Measurements from ENCODE around the gene BMPR2. TPM values are rescaled to one million over a fixed set of nuclear protein-coding genes. Genes with fewer than 3 reads are reported as not detected.

Gene BMPR2
- polyA plus RNA-seq, 1 donor: 25.4 TPM

DNA sequence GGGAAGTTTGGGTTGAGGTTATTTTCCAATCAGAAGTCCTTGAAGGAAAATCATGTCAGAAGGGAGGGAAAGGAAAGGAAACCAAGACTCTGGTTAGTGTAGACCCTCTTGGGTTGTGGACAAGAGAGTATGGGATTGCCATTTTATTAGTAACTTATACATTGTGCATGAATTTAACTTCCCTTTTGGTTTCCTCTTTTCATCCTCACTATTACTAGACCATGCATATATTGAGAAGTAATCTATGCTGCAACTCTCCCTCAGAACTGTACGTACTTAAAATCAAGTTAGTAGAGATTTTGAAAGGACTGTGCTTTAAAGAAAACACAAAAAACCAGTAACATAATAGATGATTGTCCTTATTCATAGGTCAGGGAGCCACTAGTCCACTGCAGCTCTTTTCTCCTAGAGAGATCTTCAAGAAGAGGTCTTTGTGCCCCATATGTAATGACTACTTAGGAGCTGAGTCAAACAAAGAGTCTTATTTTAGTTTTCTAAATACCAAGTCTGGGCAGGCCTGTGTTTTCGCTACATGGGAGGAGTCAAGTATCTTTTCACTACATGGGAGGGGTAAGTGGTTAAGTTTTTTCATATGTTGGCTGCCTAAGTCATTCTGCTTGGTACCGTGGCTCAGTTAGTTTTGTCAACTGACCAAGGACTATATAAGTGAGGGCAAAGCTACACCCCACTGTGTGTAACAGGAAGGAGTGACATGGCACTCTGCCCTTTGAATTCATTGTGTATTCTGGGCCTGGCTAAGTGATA lies 233.4 kb downstream of the BMPR2 start:
- no CpG with 5 or more reads among the region's 3 CpGs for WGBS (ENCODE audit: insufficient coverage, low lambda C conversion rate)

DNA sequence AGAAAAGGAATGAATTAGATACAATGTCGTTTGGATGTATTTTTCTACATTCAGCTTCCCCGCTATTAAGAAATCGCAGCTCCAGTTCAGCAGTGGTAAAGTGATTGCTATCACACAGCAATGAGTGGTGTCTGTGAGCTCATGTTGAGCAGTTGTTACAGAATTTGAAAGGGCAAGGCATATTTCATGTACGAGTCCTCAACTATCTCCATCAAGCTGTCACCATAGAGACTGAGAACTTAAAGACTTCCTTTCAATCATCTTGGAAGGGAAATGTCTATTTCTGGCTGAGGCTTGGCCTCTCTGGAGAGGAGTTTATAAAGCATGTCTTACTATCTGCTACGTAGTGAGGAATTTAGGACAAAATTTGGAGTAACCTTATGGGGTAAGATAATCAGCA lies 234.3 kb downstream of the BMPR2 start:
- Histone ChIP-seq H3K27me3 (ENCODE audit: control insufficient read depth, insufficient read depth, low read length) (no peaks in the 10 kb centered on the region), H3K27ac (ENCODE audit: low read length) (no peak overlapping the region), H3K9me3 (ENCODE audit: control insufficient read depth, low read depth, low read length) (no peaks in the 10 kb centered on the region), H3K4me3 (ENCODE audit: low read length) (no peak overlapping the region), H3K4me1 (ENCODE audit: control insufficient read depth, insufficient read depth, low read length) (no peaks in the 10 kb centered on the region), H3K36me3 (ENCODE audit: control insufficient read depth, insufficient read depth, low read length) (no peaks in the 10 kb centered on the region)
- DNase-seq: no peak
- 95% methylated on average over 3 of the region's 5 CpGs for WGBS (ENCODE audit: insufficient coverage, low lambda C conversion rate)

More for the DNA sequence above, 233.4 kb downstream of the BMPR2 start:
- no peaks in the 10 kb centered on the region for H3K36me3 ChIP-seq (ENCODE audit: control insufficient read depth, insufficient read depth, low read length)
- no peaks in the 10 kb centered on the region for H3K4me1 ChIP-seq (ENCODE audit: control insufficient read depth, insufficient read depth, low read length)
- no peak overlapping the region for H3K4me3 ChIP-seq (ENCODE audit: low read length)
- no peak overlapping the region for H3K27ac ChIP-seq (ENCODE audit: low read length)
- no peaks in the 10 kb centered on the region for H3K9me3 ChIP-seq (ENCODE audit: control insufficient read depth, low read depth, low read length)
- no peak for DNase-seq
- H3K27me3 ChIP-seq (ENCODE audit: control insufficient read depth, insufficient read depth, low read length): no peaks in the 10 kb centered on the region

DNA sequence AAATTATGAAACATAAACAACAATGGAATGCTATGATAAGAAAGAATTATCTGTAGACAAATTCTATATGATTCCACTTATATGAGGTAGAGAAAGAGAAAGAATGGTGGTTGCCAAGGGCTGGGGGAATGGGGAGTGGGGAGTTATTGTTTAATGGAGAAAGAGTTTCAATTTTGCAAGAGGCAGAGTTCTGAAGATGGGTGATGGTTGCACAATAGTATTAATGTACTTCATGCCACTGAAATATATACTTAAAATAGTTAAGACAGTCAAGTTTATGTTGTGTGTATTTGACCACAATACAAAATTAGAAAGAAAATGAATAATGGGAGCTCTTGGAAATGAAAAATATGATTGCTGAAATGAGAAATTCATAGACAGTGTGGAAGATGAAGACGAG lies 236.0 kb downstream of the BMPR2 start:
- Histone ChIP-seq H3K27ac (ENCODE audit: low read length) (no peak overlapping the region), H3K9me3 (ENCODE audit: control insufficient read depth, low read depth, low read length) (no peaks in the 10 kb centered on the region), H3K4me3 (ENCODE audit: low read length) (no peak overlapping the region), H3K36me3 (ENCODE audit: control insufficient read depth, insufficient read depth, low read length) (no peaks in the 10 kb centered on the region), H3K27me3 (ENCODE audit: control insufficient read depth, insufficient read depth, low read length) (no peaks in the 10 kb centered on the region), H3K4me1 (ENCODE audit: control insufficient read depth, insufficient read depth, low read length) (no peaks in the 10 kb centered on the region)
- DNase-seq: no peak
- 100% methylated on average over 1 of the region's 1 CpG for WGBS (ENCODE audit: insufficient coverage, low lambda C conversion rate)

- Histone ChIP-seq H3K27ac (ENCODE audit: low read length) (no peak overlapping the region), H3K4me1 (ENCODE audit: control insufficient read depth, insufficient read depth, low read length) (no peaks in the 10 kb centered on the region), H3K36me3 (ENCODE audit: control insufficient read depth, insufficient read depth, low read length) (no peaks in the 10 kb centered on the region), H3K4me3 (ENCODE audit: low read length) (no peak overlapping the region), H3K27me3 (ENCODE audit: control insufficient read depth, insufficient read depth, low read length) (no peaks in the 10 kb centered on the region), H3K9me3 (ENCODE audit: control insufficient read depth, low read depth, low read length) (no peaks in the 10 kb centered on the region)
- DNase-seq: no peak
- WGBS (ENCODE audit: insufficient coverage, low lambda C conversion rate): 77% methylated on average over 2 of the region's 4 CpGs
Observed at GRCh38 chr2:202613479-202613878, 237.4 kb downstream of the BMPR2 start.

Other genes with a start within 250 kb of the BMPR2 start
- 108 TPM for gene SUMO1, start 137.7 kb upstream of the BMPR2 start, polyA plus RNA-seq
- 81.8 TPM for gene NOP58, start 110.6 kb upstream of the BMPR2 start, polyA plus RNA-seq

All from large intestine (tissue), 3 donors.